Activated CD4-positive, alpha-beta T cell treated with anti-CD3 and anti-CD28 coated beads for 36 hours (primary cell): ENCODE results near the gene TACC2. TPM values are rescaled to one million over a fixed set of nuclear protein-coding genes. Genes with fewer than 3 reads are reported as not detected.

ENCODE experiments used
- ATAC-seq: fragments of 200-7000 bp; cut with Tn5 transposase; one replicate; pipeline ENCODE4 v1.10.0; 2021; ENCODE audit warnings: mild to moderate bottlenecking, moderate library complexity
- CTCF ChIA-PET: fragments of 350-600 bp; sonication (Branson Sonifier 250); formaldehyde crosslinking; loops from one replicate; lab custom pipeline; 2021; ENCODE audit warnings: antibody characterized with exemption; lab: Charles Lee
- POLR2A ChIA-PET: fragments of 350-600 bp; sonication (Branson Sonifier 250); formaldehyde crosslinking; loops from one replicate; lab custom pipeline; 2021; ENCODE audit warnings: antibody characterized with exemption, inconsistent platforms; lab: Charles Lee
- DNase-seq: peaks from one replicate; pipeline ENCODE4 v3.0.0-alpha.2; 2020
- H3K27ac Mint-ChIP-seq: one replicate; pipeline ENCODE4 v1.8.0; 2021; ENCODE audit warnings: mixed read lengths
- H3K27me3 Mint-ChIP-seq: one replicate; pipeline ENCODE4 v1.8.0; 2021; ENCODE audit warnings: mixed read lengths
- H3K36me3 Mint-ChIP-seq: one replicate; pipeline ENCODE4 v1.8.0; 2021; ENCODE audit warnings: low read depth, mixed read lengths
- H3K4me1 Mint-ChIP-seq: one replicate; pipeline ENCODE4 v1.8.0; 2021; ENCODE audit warnings: mixed read lengths
- H3K4me3 Mint-ChIP-seq: one replicate; pipeline ENCODE4 v1.8.0; 2021; ENCODE audit warnings: mild to moderate bottlenecking, moderate library complexity, mixed read lengths
- H3K9me3 Mint-ChIP-seq: one replicate; pipeline ENCODE4 v1.8.0; 2021; ENCODE audit warnings: low read depth, mixed read lengths
- intact Hi-C, 2 experiments: fragments of 100-400 bp; cut with DNase I in 1 of 2; cut with micrococcal nuclease in 1 of 2; formaldehyde crosslinking; loops; one replicate each; pipeline versions ENCODE4 v1.14.2 to v1.15.1; 2022 to 2024; cut with DNase I, micrococcal nuclease
- total RNA-seq, 2 experiments: library from RNA; stranded (reverse); gene quantifications; one replicate each; pipeline ENCODE4 v1.2.3, GENCODE V29; 2021

TACC2 gene
- total RNA-seq, 2 experiments from 2014 or later: not detected

DNA sequence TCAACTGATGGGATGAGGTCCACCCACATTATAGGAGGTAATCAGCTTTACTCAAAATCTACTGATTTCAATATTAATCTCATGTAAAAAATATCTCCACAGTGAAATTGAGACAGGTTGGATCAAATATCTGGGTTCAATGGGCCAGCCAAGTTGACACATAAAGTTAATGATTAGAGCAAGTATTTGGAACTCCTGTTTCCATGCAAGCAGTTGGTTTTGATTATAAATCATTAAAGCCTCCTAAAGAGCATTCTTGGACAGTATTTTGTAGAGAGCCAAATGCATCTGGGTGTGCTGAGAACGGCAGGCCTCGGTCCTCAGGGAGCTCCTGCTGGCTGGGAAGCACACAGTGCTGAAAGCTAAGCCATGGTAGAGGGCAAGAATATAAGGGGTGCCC lies 155.2 kb downstream of the TACC2 start:
- intact Hi-C loops: loop anchor here in 1 of 2 experiments (10.0 kb wide), 2 partner anchors 291 to 421 kb away; partner anchors contain the start of gene DMBT1
- ChIA-PET CTCF (interaction anchor here (0.6 to 1.5 kb wide), 2 partner anchors 9 to 124 kb away, joined by 3 read pairs; no protein-coding TSS in a partner anchor), POLR2A (no interaction called here)
- Mint-ChIP-seq H3K27ac (no peak overlapping the region), H3K9me3 (peaks cover 2% of the 10 kb centered on the region), H3K36me3 (no peaks in the 10 kb centered on the region), H3K4me1 (no peaks in the 10 kb centered on the region), H3K27me3 (no peaks in the 10 kb centered on the region), H3K4me3 (no peak overlapping the region)
- no peak for ATAC-seq
- no peak for DNase-seq

DNA sequence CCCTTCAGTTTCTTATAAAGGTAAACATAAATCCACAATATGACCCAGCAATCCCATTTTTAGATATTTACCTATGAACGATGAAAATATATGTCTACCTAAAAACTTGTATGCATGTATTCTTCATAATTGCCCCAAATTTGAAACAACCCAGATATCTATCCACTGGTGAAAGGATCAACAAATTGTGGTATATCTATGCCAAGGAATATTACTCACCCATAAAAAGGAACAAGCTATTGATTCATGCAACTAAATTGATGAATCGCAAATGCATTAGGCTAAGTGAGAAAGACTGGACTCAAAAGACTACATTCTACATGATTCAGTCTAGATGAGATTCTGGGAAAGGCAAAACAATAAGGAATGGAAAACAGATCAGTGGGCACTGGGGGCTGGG lies 156.2 kb downstream of the TACC2 start:
- H3K4me1 Mint-ChIP-seq: no peaks in the 10 kb centered on the region
- H3K4me3 Mint-ChIP-seq: no peak overlapping the region
- no peak for ATAC-seq
- no peak overlapping the region for H3K27ac Mint-ChIP-seq
- intact Hi-C loops: loop anchor here in 1 of 2 experiments (10.0 kb wide), 2 partner anchors 290 to 420 kb away; partner anchors contain the start of gene DMBT1
- CTCF ChIA-PET: no interaction called here
- no peaks in the 10 kb centered on the region for H3K27me3 Mint-ChIP-seq
- no peaks in the 10 kb centered on the region for H3K36me3 Mint-ChIP-seq
- peaks cover 2% of the 10 kb centered on the region for H3K9me3 Mint-ChIP-seq
- no peak for DNase-seq
- POLR2A ChIA-PET: no interaction called here

DNA sequence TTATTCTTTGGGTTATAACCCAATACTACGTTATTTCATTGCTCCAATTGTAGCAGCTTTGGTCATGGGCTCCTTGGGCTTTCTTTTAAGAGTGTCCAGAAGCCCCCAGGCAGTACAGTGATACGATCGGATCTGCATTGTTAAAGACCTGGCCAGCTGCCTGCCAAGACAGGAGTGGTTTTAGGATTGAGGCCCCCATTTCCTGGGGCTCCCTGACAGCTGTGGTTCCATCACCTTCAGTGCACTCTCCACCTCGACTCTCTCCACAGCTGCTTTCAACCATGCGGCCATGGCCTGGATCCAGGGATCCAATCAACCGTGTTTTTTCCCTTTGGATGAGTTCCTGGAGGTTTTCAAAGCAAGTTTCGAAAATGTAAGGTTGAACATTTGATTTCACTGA lies 158.7 kb downstream of the TACC2 start:
- no peak overlapping the region for H3K27ac Mint-ChIP-seq
- no peak for DNase-seq
- no peak overlapping the region for H3K4me3 Mint-ChIP-seq
- H3K9me3 Mint-ChIP-seq: peaks cover 2% of the 10 kb centered on the region
- H3K4me1 Mint-ChIP-seq: no peaks in the 10 kb centered on the region
- ChIA-PET CTCF (interaction anchor here (0.8 kb wide), 1 partner anchor 388 kb away, joined by 3 read pairs; no protein-coding TSS in a partner anchor), POLR2A (no interaction called here)
- intact Hi-C loops: loop anchor here in 1 of 2 experiments (10.0 kb wide), 2 partner anchors 287 to 417 kb away; partner anchors contain the start of gene DMBT1
- peaks cover 3% of the 10 kb centered on the region for H3K27me3 Mint-ChIP-seq
- no peaks in the 10 kb centered on the region for H3K36me3 Mint-ChIP-seq
- ATAC-seq: no peak

DNA sequence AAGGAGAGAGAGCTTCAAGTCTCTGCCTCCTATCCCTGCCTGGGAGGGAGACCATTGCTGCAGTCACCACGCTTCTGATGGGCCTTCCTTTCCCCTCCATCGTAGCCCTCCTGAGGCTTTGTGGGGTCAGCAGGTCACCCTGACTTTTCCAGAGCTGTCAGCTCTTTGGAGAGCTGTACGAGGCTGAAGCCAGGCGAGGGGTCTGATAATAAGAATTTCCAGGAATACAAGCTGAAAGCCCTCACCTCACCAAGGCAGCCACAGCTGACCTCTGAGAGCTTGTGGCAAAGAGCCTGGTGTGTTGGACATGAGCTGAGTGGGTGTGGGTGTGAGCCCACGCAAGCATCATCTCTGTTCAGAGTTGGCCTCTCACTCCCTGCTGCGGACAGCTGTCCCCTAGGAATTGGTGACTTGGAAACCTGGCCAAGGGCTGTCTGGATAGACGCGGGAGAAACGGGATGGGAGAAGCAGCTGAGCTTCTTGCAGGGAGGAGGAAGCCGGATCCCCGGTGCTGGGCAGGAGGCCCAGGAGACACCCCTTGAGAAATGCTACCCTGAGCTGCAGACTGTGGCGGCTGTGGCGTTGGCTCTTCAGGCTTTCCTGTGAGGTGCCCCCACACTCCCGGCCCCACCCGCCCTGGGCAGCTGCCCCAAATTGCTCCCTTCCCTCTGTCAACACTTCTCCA lies 160.1 kb downstream of the TACC2 start:
- no peaks in the 10 kb centered on the region for H3K4me1 Mint-ChIP-seq
- CTCF ChIA-PET: interaction anchor here (0.7 kb wide), 1 partner anchor 286 kb away, joined by 3 read pairs; no protein-coding TSS in a partner anchor
- no peaks in the 10 kb centered on the region for H3K36me3 Mint-ChIP-seq
- intact Hi-C loops: loop anchor here in 1 of 2 experiments (10.0 kb wide), 2 partner anchors 286 to 416 kb away; partner anchors contain the start of gene DMBT1
- no peak overlapping the region for H3K27ac Mint-ChIP-seq
- POLR2A ChIA-PET: no interaction called here
- H3K4me3 Mint-ChIP-seq: no peak overlapping the region
- ATAC-seq (no peak), DNase-seq (no peak)
- peaks cover 3% of the 10 kb centered on the region for H3K27me3 Mint-ChIP-seq
- peaks cover 2% of the 10 kb centered on the region for H3K9me3 Mint-ChIP-seq

DNA sequence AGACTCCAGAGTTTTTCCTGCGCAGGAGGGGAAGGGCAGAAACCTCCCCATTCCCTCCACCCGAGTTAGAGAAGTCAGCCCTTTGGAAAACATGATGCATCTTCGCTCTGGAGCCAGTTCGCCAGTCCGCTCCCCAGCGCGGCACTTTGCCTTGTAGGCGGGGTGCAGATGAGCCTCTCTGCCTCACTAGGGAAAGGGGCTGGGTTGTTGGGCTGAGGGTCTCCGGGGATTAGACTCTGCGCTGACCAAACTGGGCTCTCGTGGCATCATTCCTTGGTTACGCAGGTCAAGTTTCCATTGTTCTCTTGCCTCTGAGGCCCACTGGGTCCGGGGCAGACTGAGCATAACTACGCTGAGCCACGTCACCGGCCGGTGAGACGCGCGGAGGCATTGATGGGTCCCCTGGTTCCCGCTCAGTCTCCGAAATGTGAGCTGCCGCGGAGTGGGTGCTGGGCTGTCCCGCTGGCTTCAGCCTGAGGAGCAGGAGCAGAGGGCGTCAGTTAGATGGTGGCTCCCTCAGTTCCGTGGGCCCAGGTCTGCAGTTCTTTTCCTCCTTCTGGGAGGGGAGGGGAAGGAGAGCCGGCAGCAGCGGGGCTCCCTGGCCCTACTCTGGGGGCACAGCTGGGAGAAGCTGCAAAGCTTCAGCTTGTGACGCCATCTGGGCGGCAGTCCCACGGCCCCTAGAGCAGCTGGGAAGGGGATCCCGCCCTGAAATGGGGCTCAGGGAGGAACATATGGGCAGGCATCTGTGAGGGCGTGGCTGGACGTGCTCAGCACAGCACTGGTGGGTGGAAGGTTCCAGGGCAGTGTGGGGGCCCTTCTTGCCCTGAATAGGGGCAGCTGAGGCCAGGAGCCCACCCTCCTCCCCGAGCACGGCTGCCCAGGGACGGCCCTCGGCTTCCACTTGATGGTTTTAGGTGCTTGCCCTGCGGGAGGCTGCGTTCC lies 160.9 kb downstream of the TACC2 start:
- ChIA-PET CTCF (interaction anchor here (0.7 kb wide), 1 partner anchor 285 kb away, joined by 3 read pairs; no protein-coding TSS in a partner anchor), POLR2A (no interaction called here)
- DNase-seq (no peak), ATAC-seq (no peak)
- peaks cover 2% of the 10 kb centered on the region for H3K9me3 Mint-ChIP-seq
- peaks cover 3% of the 10 kb centered on the region for H3K27me3 Mint-ChIP-seq
- no peaks in the 10 kb centered on the region for H3K4me1 Mint-ChIP-seq
- H3K4me3 Mint-ChIP-seq: no peak overlapping the region
- intact Hi-C loops: loop anchor here in 1 of 2 experiments (10.0 kb wide), 2 partner anchors 285 to 415 kb away; partner anchors contain the start of gene DMBT1
- H3K27ac Mint-ChIP-seq: no peak overlapping the region
- no peaks in the 10 kb centered on the region for H3K36me3 Mint-ChIP-seq

DNA sequence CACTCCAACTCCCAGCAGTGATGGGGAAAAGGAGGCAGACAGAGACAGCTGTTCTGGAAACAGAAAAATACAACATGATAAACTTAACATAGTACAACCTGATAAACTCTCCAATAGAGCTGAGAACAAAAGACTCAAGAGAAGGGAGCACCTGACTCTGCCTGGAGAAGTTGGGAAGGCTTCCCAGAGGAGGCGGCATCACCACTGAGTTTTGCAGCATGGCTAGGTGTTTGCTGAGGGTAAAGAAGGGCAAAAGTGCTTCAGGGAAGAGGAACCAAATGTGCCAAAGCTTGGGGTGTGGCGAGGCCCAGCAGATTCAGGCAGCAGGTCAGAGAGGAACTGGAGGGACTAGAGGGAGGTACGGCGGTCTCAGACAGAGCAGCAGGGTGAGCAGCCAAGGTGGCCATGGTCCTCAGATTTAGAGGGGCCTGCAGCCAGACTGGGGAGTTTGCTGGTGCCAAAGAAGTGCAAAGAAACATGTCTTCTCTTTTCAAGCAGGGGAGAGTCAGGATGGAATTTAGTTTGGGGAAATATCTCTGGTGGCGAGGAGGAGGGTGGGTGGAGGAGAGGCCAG lies 162.2 kb downstream of the TACC2 start:
- H3K27me3 Mint-ChIP-seq: peaks cover 3% of the 10 kb centered on the region
- ChIA-PET CTCF (no interaction called here), POLR2A (no interaction called here)
- H3K4me3 Mint-ChIP-seq: no peak overlapping the region
- H3K4me1 Mint-ChIP-seq: no peaks in the 10 kb centered on the region
- H3K9me3 Mint-ChIP-seq: no peaks in the 10 kb centered on the region
- no peak overlapping the region for H3K27ac Mint-ChIP-seq
- ATAC-seq (no peak), DNase-seq (no peak)
- no peaks in the 10 kb centered on the region for H3K36me3 Mint-ChIP-seq
- intact Hi-C loops: no loop called here

DNA sequence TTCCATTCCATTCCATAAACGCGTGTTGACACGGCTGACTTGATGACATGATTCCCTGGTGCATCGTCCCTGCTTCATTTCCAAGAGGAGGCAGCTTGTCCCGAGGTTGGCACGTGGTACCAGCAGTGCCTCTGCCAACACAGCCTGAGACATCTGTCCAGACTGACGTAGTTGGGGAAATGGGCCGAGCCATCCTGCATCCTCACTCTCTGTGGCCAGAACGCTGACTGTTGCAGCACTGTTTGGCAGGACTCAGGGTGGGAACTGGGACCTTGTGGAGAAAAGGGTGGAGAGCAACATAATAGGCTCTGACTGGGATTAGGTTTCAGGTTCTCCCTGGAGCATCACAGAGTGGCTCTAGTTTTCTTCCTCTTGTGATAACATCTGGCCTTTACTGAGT lies 163.6 kb downstream of the TACC2 start:
- no peak overlapping the region for H3K27ac Mint-ChIP-seq
- DNase-seq: no peak
- no peak for ATAC-seq
- no peaks in the 10 kb centered on the region for H3K9me3 Mint-ChIP-seq
- no peak overlapping the region for H3K4me3 Mint-ChIP-seq
- no peaks in the 10 kb centered on the region for H3K36me3 Mint-ChIP-seq
- ChIA-PET CTCF (no interaction called here), POLR2A (no interaction called here)
- no peaks in the 10 kb centered on the region for H3K4me1 Mint-ChIP-seq
- peaks cover 7% of the 10 kb centered on the region for H3K27me3 Mint-ChIP-seq
- intact Hi-C loops: no loop called here

DNA sequence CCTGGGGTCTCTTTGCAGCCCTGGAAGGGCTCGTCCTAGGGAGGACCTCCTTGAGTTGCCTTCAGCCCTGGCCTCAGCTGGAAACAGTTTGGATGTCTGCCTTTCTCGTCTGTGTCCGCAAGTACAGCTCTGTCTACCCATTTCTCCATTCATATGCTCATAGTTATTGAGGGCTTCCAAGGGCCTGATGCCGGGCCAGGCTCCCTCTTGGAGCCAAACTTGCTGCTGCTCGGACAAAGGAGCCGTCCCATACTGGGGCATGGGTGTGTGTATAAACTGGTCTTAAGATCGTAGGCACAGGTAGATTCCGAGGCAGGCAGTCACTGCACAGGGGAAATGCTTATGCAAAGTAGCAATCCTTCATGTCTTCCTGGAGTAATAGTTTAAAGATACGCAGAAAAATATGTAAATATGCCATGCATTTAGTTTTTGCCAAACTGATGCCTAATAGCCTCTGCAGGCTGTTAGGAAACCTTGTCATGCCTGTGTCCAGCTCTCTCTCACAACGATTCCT lies 165.1 kb downstream of the TACC2 start:
- ATAC-seq (no peak), DNase-seq (no peak)
- ChIA-PET CTCF (interaction anchor here (1.1 kb wide), 1 partner anchor 8 kb away, joined by 3 read pairs; no protein-coding TSS in a partner anchor), POLR2A (no interaction called here)
- H3K4me3 Mint-ChIP-seq: no peak overlapping the region
- no peaks in the 10 kb centered on the region for H3K9me3 Mint-ChIP-seq
- H3K27ac Mint-ChIP-seq: no peak overlapping the region
- H3K36me3 Mint-ChIP-seq: no peaks in the 10 kb centered on the region
- peaks cover 10% of the 10 kb centered on the region for H3K27me3 Mint-ChIP-seq
- no peaks in the 10 kb centered on the region for H3K4me1 Mint-ChIP-seq
- intact Hi-C loops: no loop called here

DNA sequence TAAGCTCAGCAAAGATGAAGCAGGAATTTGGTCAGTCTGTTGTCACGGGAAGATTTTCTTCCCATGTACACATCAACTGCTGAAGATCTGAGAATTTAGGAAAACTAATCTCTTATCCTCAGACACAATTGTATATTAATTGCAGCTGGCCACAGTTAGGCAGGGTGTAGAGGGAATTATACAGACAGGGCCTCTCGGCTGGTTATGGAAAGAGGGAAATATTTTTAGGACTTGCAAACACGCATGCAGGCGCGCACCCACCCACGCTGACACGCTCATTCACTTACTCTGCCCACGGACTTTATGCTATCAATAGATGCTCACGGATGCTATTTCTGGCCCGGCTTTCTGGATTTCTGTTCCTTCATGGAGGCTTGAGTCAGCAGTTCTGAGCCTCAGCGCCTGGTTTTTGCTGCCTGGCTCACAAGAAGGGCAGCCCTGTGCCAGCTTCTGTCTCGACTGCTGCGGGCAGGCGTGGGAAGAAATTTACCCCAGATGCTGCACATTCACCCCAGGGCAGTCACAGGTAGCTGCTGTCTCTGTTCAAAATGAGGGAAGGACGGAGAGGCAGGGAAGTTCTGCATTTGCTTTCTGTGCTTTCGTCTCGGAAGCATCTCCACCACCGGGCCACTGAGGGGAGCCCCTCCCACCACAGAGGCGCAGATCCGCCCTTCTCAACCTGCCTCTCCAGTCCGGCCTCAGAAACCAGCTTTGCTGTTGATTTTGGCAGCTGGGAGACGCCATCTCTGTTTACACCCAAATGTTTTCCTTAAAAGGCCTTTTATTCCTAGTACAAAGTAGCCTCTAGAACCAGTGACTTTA lies 165.8 kb downstream of the TACC2 start:
- no peak for ATAC-seq
- Mint-ChIP-seq H3K36me3 (no peaks in the 10 kb centered on the region), H3K9me3 (no peaks in the 10 kb centered on the region), H3K4me1 (no peaks in the 10 kb centered on the region), H3K27ac (no peak overlapping the region), H3K27me3 (peaks cover 12% of the 10 kb centered on the region), H3K4me3 (no peak overlapping the region)
- CTCF ChIA-PET: no interaction called here
- intact Hi-C loops: no loop called here
- DNase-seq: no peak
- POLR2A ChIA-PET: no interaction called here

DNA sequence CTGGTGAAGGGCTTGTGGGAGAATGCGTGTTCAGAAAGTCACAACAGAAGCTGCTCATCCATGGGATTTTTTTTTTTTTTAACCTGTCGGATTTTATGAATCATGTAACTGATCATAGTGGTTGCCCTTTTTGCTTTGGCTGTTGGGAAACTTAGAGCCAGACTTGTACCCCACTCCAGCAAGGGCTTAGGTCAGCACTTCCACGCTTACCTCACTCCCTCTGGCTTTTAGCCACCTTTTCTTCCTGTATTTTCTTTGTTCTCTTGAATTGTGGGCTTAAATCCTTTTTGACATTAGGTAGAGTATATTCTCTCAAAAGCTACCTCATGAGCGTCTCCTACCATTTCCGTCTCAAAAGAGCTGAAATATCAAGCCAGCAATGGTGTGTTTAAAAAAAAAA lies 168.5 kb downstream of the TACC2 start:
- no peak for DNase-seq
- Mint-ChIP-seq H3K36me3 (no peaks in the 10 kb centered on the region), H3K9me3 (no peaks in the 10 kb centered on the region), H3K4me3 (no peak overlapping the region), H3K27ac (no peak overlapping the region), H3K27me3 (peaks cover 27% of the 10 kb centered on the region), H3K4me1 (no peaks in the 10 kb centered on the region)
- ChIA-PET POLR2A (no interaction called here), CTCF (no interaction called here)
- ATAC-seq: no peak
- intact Hi-C loops: no loop called here
